HepG2 (cell line): Measurements from ENCODE around the gene CIAPIN1. TPM values are rescaled to one million over a fixed set of nuclear protein-coding genes. Genes with fewer than 3 reads are reported as not detected.

ENCODE experiments used
- CBFB ChIP-seq: sonication (generic); formaldehyde crosslinking; IDR thresholded peaks from 2 replicates; pipeline ENCODE4 v1.4.0; 2020; ENCODE audit warnings: missing genetic modification reagents
- HNF4A ChIP-seq: sonication (generic); formaldehyde crosslinking; IDR thresholded peaks from 2 replicates; pipeline ENCODE4 v1.4.0; 2020; ENCODE audit warnings: missing genetic modification reagents
- RNF2 ChIP-seq: fragments of 450-650 bp; conservative IDR thresholded peaks from 2 replicates; pipeline ENCODE4 v1.6.1; 2016; ENCODE audit warnings: low read depth
- TCF7 ChIP-seq: sonication (generic); IDR thresholded peaks from 2 replicates; pipeline ENCODE4 v1.6.1; 2016; ENCODE audit warnings: antibody characterized with exemption, low read depth
- XRCC5 ChIP-seq: fragments of 200-400 bp; formaldehyde crosslinking; optimal IDR thresholded peaks from 2 replicates; pipeline ENCODE3; 2017; ENCODE audit warnings: mild to moderate bottlenecking, low read length
- ZNF430 ChIP-seq: sonication (generic); formaldehyde crosslinking; IDR thresholded peaks from 2 replicates; pipeline ENCODE4 v1.9.0; 2021; ENCODE audit warnings: mild to moderate bottlenecking, missing genetic modification reagents
- ZNF547 ChIP-seq: sonication (generic); formaldehyde crosslinking; IDR thresholded peaks from 2 replicates; pipeline ENCODE4 v1.5.1; 2020; ENCODE audit warnings: mild to moderate bottlenecking, missing genetic modification reagents
- ZNF775 ChIP-seq: sonication (generic); formaldehyde crosslinking; IDR thresholded peaks from 2 replicates; pipeline ENCODE4 v1.4.0; 2020; ENCODE audit warnings: missing genetic modification reagents, mild to moderate bottlenecking, moderate library complexity, borderline replicate concordance
- ZSCAN20 ChIP-seq: sonication (generic); formaldehyde crosslinking; IDR thresholded peaks from 2 replicates; pipeline ENCODE4 v1.4.0; 2020; ENCODE audit warnings: missing genetic modification reagents, mild to moderate bottlenecking, borderline replicate concordance
- polyA plus RNA-seq, 8 experiments: library from polyadenylated mRNA; depleted of rRNA in 3 of 8; stranded (reverse) in 7 of 8; unstranded in 1 of 8; fragments of >200 nt; fragmentation: Illumina TruSeq in 4 of 8; extraction: Trizol in 4 of 8; gene quantifications; 2 replicates each; pipeline versions ENCODE4 v1.2.1 to v1.2.3, GENCODE V29; 2011 to 2016; ENCODE audit warnings: low read depth in 4 of 8, missing spikeins in 1 of 8, mixed read lengths in 1 of 8; ENCODE audit not compliant: insufficient read depth in 1 of 8
- total RNA-seq, 5 experiments: library from RNA; depleted of rRNA; stranded (reverse); fragments of >200 nt; fragmentation: Illumina TruSeq; extraction: Trizol; gene quantifications; 2 replicates each; pipeline ENCODE4 v1.2.3, GENCODE V29; 2016; ENCODE audit warnings: low read depth in 1 of 5
- TF ChIP-seq, protein P1 (sequence below): sonication (generic); formaldehyde crosslinking; IDR thresholded peaks from 2 replicates; pipeline ENCODE4 v1.8.0; 2022; ENCODE audit warnings: mild to moderate bottlenecking, missing genetic modification reagents; ENCODE audit not compliant: insufficient replicate concordance
- TF ChIP-seq, protein P2 (sequence below): sonication (generic); formaldehyde crosslinking; IDR thresholded peaks from 2 replicates; pipeline ENCODE4 v1.4.0; 2020; ENCODE audit warnings: mild to moderate bottlenecking, missing genetic modification reagents
- TF ChIP-seq, protein P3 (sequence below): IDR thresholded peaks from 2 replicates; pipeline ENCODE4 v1.6.1; 2016; ENCODE audit warnings: control low read depth
- TF ChIP-seq, protein P4 (sequence below), 2 experiments: sonication (generic) in 1 of 2; formaldehyde crosslinking in 1 of 2; IDR thresholded peaks; 2 replicates each; pipeline versions ENCODE4 v1.4.0 to v1.6.1; 2018 to 2020; ENCODE audit warnings: missing genetic modification reagents in 2 of 2, borderline replicate concordance in 1 of 2, low read depth in 1 of 2, mild to moderate bottlenecking in 1 of 2, missing biosample characterization in 1 of 2
- TF ChIP-seq, protein P5 (sequence below): IDR thresholded peaks from 2 replicates; pipeline ENCODE4 v1.6.1; 2016; ENCODE audit warnings: low read depth
- TF ChIP-seq, protein P6 (sequence below): sonication (generic); formaldehyde crosslinking; IDR thresholded peaks from 2 replicates; pipeline ENCODE4 v1.5.1; 2020; ENCODE audit warnings: missing genetic modification reagents, mild to moderate bottlenecking, borderline replicate concordance
- TF ChIP-seq, protein P7 (sequence below): sonication (generic); formaldehyde crosslinking; IDR thresholded peaks from 2 replicates; pipeline ENCODE4 v1.4.0; 2020; ENCODE audit warnings: missing genetic modification reagents
- TF ChIP-seq, protein P8 (sequence below): IDR thresholded peaks from 2 replicates; pipeline ENCODE4 v1.6.1; 2012; ENCODE audit warnings: low read depth, low read length, improper control_type of control experiment

CIAPIN1 gene
- total and polyA plus RNA-seq, 2 of the 13 experiments (the other 11 are each of a cell fraction or from before 2014, with no cell fraction given) = 69.3 to 89.7 TPM

DNA sequence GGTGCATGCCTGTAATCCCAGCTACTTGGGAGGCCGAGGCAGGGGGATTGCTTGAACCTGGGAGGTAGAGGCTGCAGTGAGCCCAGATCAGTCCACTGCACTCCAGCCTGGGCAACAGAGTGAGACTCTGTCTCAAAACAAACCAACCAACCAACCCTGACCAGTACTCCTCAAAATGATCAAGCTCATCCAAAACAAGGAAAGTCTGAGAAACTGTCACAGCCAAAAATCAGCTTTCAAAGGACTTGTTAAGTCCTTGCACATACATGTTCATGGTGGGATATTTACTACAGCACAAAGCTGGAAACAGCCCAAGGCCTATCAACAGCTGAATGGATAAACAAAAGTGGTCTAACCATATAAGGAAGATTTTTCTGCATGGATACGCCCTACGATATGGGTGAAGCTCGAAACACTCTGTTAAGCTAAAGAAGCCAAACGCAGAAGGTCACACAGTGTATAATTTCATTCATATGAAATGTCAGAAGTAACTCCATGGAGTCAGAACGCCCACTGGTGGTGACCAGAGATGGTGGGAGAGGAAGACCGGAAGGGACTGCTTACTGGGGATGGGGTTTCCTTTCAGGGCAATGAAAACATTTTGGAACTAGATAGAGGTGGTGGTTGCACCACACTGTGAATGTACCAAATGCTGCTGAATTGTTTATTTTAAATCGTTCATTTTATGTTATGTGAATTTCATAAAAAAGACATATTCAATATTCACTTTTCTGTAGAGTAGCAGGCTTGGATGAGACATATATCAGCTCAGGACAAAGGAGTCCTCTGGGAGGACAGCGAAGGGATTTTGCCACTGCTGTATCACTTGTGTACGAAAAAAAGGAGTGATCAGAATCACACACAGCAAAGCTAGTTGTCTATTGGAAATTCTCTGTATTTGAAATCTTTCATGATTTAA, 24.9 kb downstream of the CIAPIN1 start (continued):
- TF ChIP-seq, protein P1, sequence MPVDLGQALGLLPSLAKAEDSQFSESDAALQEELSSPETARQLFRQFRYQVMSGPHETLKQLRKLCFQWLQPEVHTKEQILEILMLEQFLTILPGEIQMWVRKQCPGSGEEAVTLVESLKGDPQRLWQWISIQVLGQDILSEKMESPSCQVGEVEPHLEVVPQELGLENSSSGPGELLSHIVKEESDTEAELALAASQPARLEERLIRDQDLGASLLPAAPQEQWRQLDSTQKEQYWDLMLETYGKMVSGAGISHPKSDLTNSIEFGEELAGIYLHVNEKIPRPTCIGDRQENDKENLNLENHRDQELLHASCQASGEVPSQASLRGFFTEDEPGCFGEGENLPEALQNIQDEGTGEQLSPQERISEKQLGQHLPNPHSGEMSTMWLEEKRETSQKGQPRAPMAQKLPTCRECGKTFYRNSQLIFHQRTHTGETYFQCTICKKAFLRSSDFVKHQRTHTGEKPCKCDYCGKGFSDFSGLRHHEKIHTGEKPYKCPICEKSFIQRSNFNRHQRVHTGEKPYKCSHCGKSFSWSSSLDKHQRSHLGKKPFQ (CRISPR knock-in tag) = no peak
- TF ChIP-seq XRCC5 = peak; percentile 82
- TF ChIP-seq, protein P2, sequence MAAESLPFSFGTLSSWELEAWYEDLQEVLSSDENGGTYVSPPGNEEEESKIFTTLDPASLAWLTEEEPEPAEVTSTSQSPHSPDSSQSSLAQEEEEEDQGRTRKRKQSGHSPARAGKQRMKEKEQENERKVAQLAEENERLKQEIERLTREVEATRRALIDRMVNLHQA = no peak
- TF ChIP-seq, protein P3, sequence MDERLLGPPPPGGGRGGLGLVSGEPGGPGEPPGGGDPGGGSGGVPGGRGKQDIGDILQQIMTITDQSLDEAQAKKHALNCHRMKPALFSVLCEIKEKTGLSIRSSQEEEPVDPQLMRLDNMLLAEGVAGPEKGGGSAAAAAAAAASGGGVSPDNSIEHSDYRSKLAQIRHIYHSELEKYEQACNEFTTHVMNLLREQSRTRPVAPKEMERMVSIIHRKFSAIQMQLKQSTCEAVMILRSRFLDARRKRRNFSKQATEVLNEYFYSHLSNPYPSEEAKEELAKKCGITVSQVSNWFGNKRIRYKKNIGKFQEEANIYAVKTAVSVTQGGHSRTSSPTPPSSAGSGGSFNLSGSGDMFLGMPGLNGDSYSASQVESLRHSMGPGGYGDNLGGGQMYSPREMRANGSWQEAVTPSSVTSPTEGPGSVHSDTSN (CRISPR knock-in tag) = no peak
- no peak for TF ChIP-seq ZNF547
- TF ChIP-seq, protein P4, sequence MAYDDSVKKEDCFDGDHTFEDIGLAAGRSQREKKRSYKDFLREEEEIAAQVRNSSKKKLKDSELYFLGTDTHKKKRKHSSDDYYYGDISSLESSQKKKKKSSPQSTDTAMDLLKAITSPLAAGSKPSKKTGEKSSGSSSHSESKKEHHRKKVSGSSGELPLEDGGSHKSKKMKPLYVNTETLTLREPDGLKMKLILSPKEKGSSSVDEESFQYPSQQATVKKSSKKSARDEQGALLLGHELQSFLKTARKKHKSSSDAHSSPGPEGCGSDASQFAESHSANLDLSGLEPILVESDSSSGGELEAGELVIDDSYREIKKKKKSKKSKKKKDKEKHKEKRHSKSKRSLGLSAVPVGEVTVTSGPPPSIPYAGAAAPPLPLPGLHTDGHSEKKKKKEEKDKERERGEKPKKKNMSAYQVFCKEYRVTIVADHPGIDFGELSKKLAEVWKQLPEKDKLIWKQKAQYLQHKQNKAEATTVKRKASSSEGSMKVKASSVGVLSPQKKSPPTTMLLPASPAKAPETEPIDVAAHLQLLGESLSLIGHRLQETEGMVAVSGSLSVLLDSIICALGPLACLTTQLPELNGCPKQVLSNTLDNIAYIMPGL (CRISPR knock-in tag; IDR thresholded peaks at IDR 0.05; ENCODE audit: borderline replicate concordance in 1 of 2, low read depth in 1 of 2) = peak; percentile 73 to 89
- no peak for TF ChIP-seq ZSCAN20 (CRISPR knock-in tag)
- TF ChIP-seq, protein P5, sequence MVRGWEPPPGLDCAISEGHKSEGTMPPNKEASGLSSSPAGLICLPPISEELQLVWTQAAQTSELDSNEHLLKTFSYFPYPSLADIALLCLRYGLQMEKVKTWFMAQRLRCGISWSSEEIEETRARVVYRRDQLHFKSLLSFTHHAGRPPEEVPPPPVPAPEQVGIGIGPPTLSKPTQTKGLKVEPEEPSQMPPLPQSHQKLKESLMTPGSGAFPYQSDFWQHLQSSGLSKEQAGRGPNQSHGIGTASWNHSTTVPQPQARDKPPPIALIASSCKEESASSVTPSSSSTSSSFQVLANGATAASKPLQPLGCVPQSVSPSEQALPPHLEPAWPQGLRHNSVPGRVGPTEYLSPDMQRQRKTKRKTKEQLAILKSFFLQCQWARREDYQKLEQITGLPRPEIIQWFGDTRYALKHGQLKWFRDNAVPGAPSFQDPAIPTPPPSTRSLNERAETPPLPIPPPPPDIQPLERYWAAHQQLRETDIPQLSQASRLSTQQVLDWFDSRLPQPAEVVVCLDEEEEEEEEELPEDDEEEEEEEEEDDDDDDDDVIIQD = 0 out of 2 replicates have a peak, but pooled peaks have one; percentile 11
- TF ChIP-seq, protein P6, sequence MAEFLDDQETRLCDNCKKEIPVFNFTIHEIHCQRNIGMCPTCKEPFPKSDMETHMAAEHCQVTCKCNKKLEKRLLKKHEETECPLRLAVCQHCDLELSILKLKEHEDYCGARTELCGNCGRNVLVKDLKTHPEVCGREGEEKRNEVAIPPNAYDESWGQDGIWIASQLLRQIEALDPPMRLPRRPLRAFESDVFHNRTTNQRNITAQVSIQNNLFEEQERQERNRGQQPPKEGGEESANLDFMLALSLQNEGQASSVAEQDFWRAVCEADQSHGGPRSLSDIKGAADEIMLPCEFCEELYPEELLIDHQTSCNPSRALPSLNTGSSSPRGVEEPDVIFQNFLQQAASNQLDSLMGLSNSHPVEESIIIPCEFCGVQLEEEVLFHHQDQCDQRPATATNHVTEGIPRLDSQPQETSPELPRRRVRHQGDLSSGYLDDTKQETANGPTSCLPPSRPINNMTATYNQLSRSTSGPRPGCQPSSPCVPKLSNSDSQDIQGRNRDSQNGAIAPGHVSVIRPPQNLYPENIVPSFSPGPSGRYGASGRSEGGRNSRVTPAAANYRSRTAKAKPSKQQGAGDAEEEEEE (CRISPR knock-in tag) = no peak
- TF ChIP-seq CBFB (CRISPR knock-in tag) = 0 out of 2 replicates have a peak, but pooled peaks have one; percentile 39
- TF ChIP-seq, protein P7, sequence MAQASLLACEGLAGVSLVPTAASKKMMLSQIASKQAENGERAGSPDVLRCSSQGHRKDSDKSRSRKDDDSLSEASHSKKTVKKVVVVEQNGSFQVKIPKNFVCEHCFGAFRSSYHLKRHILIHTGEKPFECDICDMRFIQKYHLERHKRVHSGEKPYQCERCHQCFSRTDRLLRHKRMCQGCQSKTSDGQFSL = no peak
- no peak for TF ChIP-seq HNF4A (CRISPR knock-in tag)
- no peak for TF ChIP-seq RNF2
- no peak for TF ChIP-seq TCF7
- TF ChIP-seq, protein P8, sequence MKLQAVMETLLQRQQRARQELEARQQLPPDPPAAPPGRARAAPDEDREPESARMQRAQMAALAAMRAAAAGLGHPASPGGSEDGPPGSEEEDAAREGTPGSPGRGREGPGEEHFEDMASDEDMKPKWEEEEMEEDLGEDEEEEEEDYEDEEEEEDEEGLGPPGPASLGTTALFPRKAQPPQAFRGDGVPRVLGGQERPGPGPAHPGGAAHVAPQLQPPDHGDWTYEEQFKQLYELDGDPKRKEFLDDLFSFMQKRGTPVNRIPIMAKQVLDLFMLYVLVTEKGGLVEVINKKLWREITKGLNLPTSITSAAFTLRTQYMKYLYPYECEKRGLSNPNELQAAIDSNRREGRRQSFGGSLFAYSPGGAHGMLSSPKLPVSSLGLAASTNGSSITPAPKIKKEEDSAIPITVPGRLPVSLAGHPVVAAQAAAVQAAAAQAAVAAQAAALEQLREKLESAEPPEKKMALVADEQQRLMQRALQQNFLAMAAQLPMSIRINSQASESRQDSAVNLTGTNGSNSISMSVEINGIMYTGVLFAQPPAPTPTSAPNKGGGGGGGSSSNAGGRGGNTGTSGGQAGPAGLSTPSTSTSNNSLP = peak; percentile 82; the same call in 1 of the 2 replicates
- TF ChIP-seq ZNF775 = no peak
- no peak for TF ChIP-seq ZNF430 (CRISPR knock-in tag)
